IPS DF 19.7 (cell line): Measurements from ENCODE around the gene KIF6.

ENCODE experiments used
- DNase-seq: peaks from one replicate; pipeline ENCODE4 v3.0.0-alpha.2; 2013; ENCODE audit warnings: low read depth, low spot score

The KIF6 gene

GRCh38 chr6:39664173-39664572 is 61.0 kb downstream of the KIF6 start:
- DNase-seq, result no peak

GRCh38 chr6:39657355-39658135 is 67.7 kb downstream of the KIF6 start:
- no peak for DNase-seq

GRCh38 chr6:39654121-39654520 is 71.1 kb downstream of the KIF6 start:
- no peak for DNase-seq

- DNase-seq, result no peak
These were observed 71.6 kb downstream of the KIF6 start for GRCh38 chr6:39653612-39654011.

GRCh38 chr6:39649996-39650395 is 75.2 kb downstream of the KIF6 start:
- no peak for DNase-seq

GRCh38 chr6:39646751-39647420 is 78.3 kb downstream of the KIF6 start:
- DNase-seq, result no peak

- DNase-seq, result peak; percentile 45
These were observed 82.9 kb downstream of the KIF6 start for GRCh38 chr6:39642270-39642669.

- no peak for DNase-seq
These were observed 86.9 kb downstream of the KIF6 start for GRCh38 chr6:39638126-39638822.

- DNase-seq, result no peak
These were observed 90.4 kb downstream of the KIF6 start for GRCh38 chr6:39634646-39635341.

- no peak for DNase-seq
These were observed 100.0 kb downstream of the KIF6 start for GRCh38 chr6:39625209-39625608.

GRCh38 chr6:39623750-39624149 is 101.5 kb downstream of the KIF6 start:
- DNase-seq, result no peak

GRCh38 chr6:39617520-39617919 is 107.7 kb downstream of the KIF6 start:
- no peak for DNase-seq

GRCh38 chr6:39617026-39617425 is 108.2 kb downstream of the KIF6 start:
- no peak for DNase-seq

GRCh38 chr6:39615622-39616021 is 109.6 kb downstream of the KIF6 start:
- no peak for DNase-seq

- DNase-seq, result no peak
These were observed 110.7 kb downstream of the KIF6 start for GRCh38 chr6:39614393-39614950.

- no peak for DNase-seq
These were observed 115.0 kb downstream of the KIF6 start for GRCh38 chr6:39610221-39610620.

GRCh38 chr6:39608652-39609345 is 116.4 kb downstream of the KIF6 start:
- no peak for DNase-seq

GRCh38 chr6:39602601-39603519 is 122.3 kb downstream of the KIF6 start:
- no peak for DNase-seq

GRCh38 chr6:39599973-39600372 is 125.2 kb downstream of the KIF6 start:
- DNase-seq, result no peak

GRCh38 chr6:39599341-39599740 is 125.9 kb downstream of the KIF6 start:
- DNase-seq, result no peak
